ENCODE data around the gene EFCAB9.

GRCh38 chr5:172182291-172182690, 11.7 kb upstream of the EFCAB9 start:
- no peak for TF ChIP-seq CTCF (IDR thresholded peaks at IDR 0.05)
- no peak for TF ChIP-seq POLR2AphosphoS5 (IDR thresholded peaks at IDR 0.05)
